Suprapubic skin (tissue), 4 donors: ENCODE measurements around the gene AKR7A2.

Source experiments
- EP300 ChIP-seq: sonication (generic); formaldehyde crosslinking; IDR thresholded peaks from one replicate; pipeline ENCODE4 v1.6.1; 2017; ENCODE audit warnings: antibody characterized with exemption
- POLR2A ChIP-seq, 2 donors: fragments of 450-650 bp; IDR thresholded peaks; one replicate each; pipeline ENCODE4 v1.6.1; 2017; ENCODE audit warnings: antibody characterized with exemption in 2 of 2, mild to moderate bottlenecking in 2 of 2, moderate library complexity in 2 of 2
- POLR2AphosphoS5 ChIP-seq, 3 donors: sonication (generic); formaldehyde crosslinking; IDR thresholded peaks; one replicate each; pipeline ENCODE4 v1.6.1; 2017; ENCODE audit warnings: antibody characterized with exemption in 3 of 3
- TF ChIP-seq, protein P1 (sequence below), 2 donors: fragments of 200-600 bp in 1 of 2; fragments of 450-650 bp in 1 of 2; sonication (generic) in 1 of 2; IDR thresholded peaks; one replicate each; pipeline ENCODE4 v1.5.1; 2016 to 2019; ENCODE audit warnings: antibody characterized with exemption in 2 of 2, mild to moderate bottlenecking in 1 of 2, moderate library complexity in 1 of 2

DNA sequence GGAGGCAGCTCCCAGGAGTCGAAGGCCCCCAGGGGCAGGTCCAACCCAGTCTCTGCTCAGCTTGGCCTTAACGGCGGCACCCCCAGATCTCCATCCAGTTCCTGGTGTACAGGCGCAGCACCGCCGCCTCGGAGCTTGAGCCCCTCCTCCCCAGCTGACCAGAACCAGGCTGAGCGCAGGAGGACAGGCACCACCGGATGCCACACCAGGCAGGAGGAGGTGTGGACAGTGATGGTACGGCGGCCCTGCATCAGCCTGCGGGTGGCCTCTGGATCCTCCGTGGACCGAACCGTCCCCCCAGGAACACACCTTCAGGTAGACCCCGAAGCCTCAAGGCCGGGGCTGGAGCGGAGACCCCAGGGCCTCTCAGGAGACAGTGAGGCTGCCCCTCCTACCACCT lies 16.5 kb upstream of the AKR7A2 start:
- TF ChIP-seq, protein P1, sequence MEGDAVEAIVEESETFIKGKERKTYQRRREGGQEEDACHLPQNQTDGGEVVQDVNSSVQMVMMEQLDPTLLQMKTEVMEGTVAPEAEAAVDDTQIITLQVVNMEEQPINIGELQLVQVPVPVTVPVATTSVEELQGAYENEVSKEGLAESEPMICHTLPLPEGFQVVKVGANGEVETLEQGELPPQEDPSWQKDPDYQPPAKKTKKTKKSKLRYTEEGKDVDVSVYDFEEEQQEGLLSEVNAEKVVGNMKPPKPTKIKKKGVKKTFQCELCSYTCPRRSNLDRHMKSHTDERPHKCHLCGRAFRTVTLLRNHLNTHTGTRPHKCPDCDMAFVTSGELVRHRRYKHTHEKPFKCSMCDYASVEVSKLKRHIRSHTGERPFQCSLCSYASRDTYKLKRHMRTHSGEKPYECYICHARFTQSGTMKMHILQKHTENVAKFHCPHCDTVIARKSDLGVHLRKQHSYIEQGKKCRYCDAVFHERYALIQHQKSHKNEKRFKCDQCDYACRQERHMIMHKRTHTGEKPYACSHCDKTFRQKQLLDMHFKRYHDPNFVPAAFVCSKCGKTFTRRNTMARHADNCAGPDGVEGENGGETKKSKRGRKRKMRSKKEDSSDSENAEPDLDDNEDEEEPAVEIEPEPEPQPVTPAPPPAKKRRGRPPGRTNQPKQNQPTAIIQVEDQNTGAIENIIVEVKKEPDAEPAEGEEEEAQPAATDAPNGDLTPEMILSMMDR (IDR thresholded peaks at IDR 0.05), result no peak
- no peak for TF ChIP-seq POLR2AphosphoS5 (IDR thresholded peaks at IDR 0.05)
- no peak for TF ChIP-seq POLR2A (IDR thresholded peaks at IDR 0.05)
- TF ChIP-seq EP300, result no peak
